Large intestine (tissue), 12 donors: Measurements from ENCODE around the gene COA8. TPM values are rescaled to one million over a fixed set of nuclear protein-coding genes. Genes with fewer than 3 reads are reported as not detected.
A peak's percentile ranks its signal among the peaks of the same experiment; 100 is the strongest.

Experiments used
- DNase-seq, 2 donors: peaks; one replicate each; pipeline versions ENCODE4 v3.0.0 to v3.0.0-alpha.2; 2013
- H3K27ac ChIP-seq: one replicate; pipeline ENCODE4 v1.5.1; 2013; ENCODE audit warnings: low read length
- H3K27me3 ChIP-seq: 2 replicates; pipeline ENCODE4 v1.6.1; 2013; ENCODE audit warnings: low read length; ENCODE audit not compliant: control insufficient read depth, insufficient read depth
- H3K36me3 ChIP-seq: 2 replicates; pipeline ENCODE4 v1.6.1; 2013; ENCODE audit warnings: low read length; ENCODE audit not compliant: control insufficient read depth, insufficient read depth
- H3K4me1 ChIP-seq: one replicate; pipeline ENCODE4 v1.6.1; 2013; ENCODE audit warnings: low read length; ENCODE audit not compliant: control insufficient read depth, insufficient read depth
- H3K4me3 ChIP-seq: one replicate; pipeline ENCODE4 v1.5.1; 2013; ENCODE audit warnings: low read length
- H3K9me3 ChIP-seq: one replicate; pipeline ENCODE4 v1.6.1; 2013; ENCODE audit warnings: mild to moderate bottlenecking, low read depth, low read length, moderate library complexity; ENCODE audit not compliant: control insufficient read depth
- WGBS: methylation state at CpG from one replicate; pipeline ENCODE4 v1.1.5; 2013; ENCODE audit warnings: low lambda C conversion rate; ENCODE audit not compliant: insufficient coverage; 5-methylcytosine and 5-hydroxymethylcytosine counted together
- long read RNA-seq, 11 donors: transcript quantifications; one replicate each; lab custom pipeline, GENCODE V29; 2026
- polyA plus RNA-seq: library from polyadenylated mRNA; unstranded; fragments of 120-200 nt; gene quantifications from one replicate; pipeline ENCODE4 v1.2.1, GENCODE V29; 2013

The COA8 gene, protein sequence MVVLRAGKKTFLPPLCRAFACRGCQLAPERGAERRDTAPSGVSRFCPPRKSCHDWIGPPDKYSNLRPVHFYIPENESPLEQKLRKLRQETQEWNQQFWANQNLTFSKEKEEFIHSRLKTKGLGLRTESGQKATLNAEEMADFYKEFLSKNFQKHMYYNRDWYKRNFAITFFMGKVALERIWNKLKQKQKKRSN
- 45.6 TPM for polyA plus RNA-seq
- long read RNA-seq, donor 1, transcript APOPT1-201 (5 exons, 2,523 nt), result major isoform, 11 of 13 reads
- long read RNA-seq, donor 1, partial matches to known transcripts, result 0 of 13 reads
- long read RNA-seq, donor 1, other reads (novel, unspliced or antisense), result 0 of 13 reads
- long read RNA-seq, donor 2, transcript APOPT1-202 (3 exons, 575 nt), result minor isoform, 8 of 29 reads
- long read RNA-seq, donor 2, transcript APOPT1-201 (5 exons, 2,523 nt), result major isoform, 14 of 29 reads
- long read RNA-seq, donor 2, partial matches to known transcripts, result 5 of 29 reads
- long read RNA-seq, donor 2, other reads (novel, unspliced or antisense), result 0 of 29 reads
- long read RNA-seq, donor 3, result 0 reads
- long read RNA-seq, donor 4, partial matches to known transcripts, result 0 of 5 reads
- long read RNA-seq, donor 4, other reads (novel, unspliced or antisense), result 0 of 5 reads
- long read RNA-seq, donor 5, transcript APOPT1-201 (5 exons, 2,523 nt), result major isoform, 6 of 11 reads
- long read RNA-seq, donor 5, partial matches to known transcripts, result 0 of 11 reads
- long read RNA-seq, donor 5, other reads (novel, unspliced or antisense), result 0 of 11 reads
- long read RNA-seq, donor 6, transcript APOPT1-201 (5 exons, 2,523 nt), result major isoform, 13 of 19 reads
- long read RNA-seq, donor 6, partial matches to known transcripts, result 0 of 19 reads
- long read RNA-seq, donor 6, other reads (novel, unspliced or antisense), result 0 of 19 reads
- long read RNA-seq, donor 7, transcript APOPT1-202 (3 exons, 575 nt), result minor isoform, 6 of 18 reads
- long read RNA-seq, donor 7, transcript APOPT1-201 (5 exons, 2,523 nt), result major isoform, 7 of 18 reads
- long read RNA-seq, donor 7, partial matches to known transcripts, result 0 of 18 reads
- long read RNA-seq, donor 7, other reads (novel, unspliced or antisense), result 0 of 18 reads
- long read RNA-seq, donor 8, transcript APOPT1-201 (5 exons, 2,523 nt), result major isoform, 20 of 31 reads
- long read RNA-seq, donor 8, transcript APOPT1-202 (3 exons, 575 nt), result minor isoform, 9 of 31 reads
- long read RNA-seq, donor 8, partial matches to known transcripts, result 0 of 31 reads
- long read RNA-seq, donor 8, other reads (novel, unspliced or antisense), result 0 of 31 reads
- long read RNA-seq, donor 9, transcript APOPT1-201 (5 exons, 2,523 nt), result major isoform, 16 of 20 reads
- long read RNA-seq, donor 9, partial matches to known transcripts, result 0 of 20 reads
- long read RNA-seq, donor 9, other reads (novel, unspliced or antisense), result 0 of 20 reads
- long read RNA-seq, donor 10, transcript APOPT1-201 (5 exons, 2,523 nt), result major isoform, 14 of 25 reads
- long read RNA-seq, donor 10, transcript APOPT1-202 (3 exons, 575 nt), result minor isoform, 8 of 25 reads
- long read RNA-seq, donor 10, partial matches to known transcripts, result 0 of 25 reads
- long read RNA-seq, donor 10, other reads (novel, unspliced or antisense), result 0 of 25 reads
- long read RNA-seq, donor 11, transcript APOPT1-201 (5 exons, 2,523 nt), result major isoform, 13 of 16 reads
- long read RNA-seq, donor 11, partial matches to known transcripts, result 0 of 16 reads
- long read RNA-seq, donor 11, other reads (novel, unspliced or antisense), result 0 of 16 reads

- peaks cover 17% of the 10 kb centered on the region for H3K4me1 ChIP-seq
- no peaks in the 10 kb centered on the region for H3K27me3 ChIP-seq
- DNase-seq, result peak; percentile 79 to 96
- WGBS, result no CpG with 5 or more reads among the region's 109 CpGs
- H3K9me3 ChIP-seq, result no peaks in the 10 kb centered on the region
- H3K4me3 ChIP-seq, result peak within 1 kb of the TSS; percentile 92
- H3K27ac ChIP-seq, result peak within 1 kb of the TSS; percentile 86
- H3K36me3 ChIP-seq, result peaks cover 33% of the 10 kb centered on the region
These were observed at the start of gene COA8, which contains the start of gene BAG5 for GRCh38 chr14:103562429-103563225. Gene COA8 (plus strand): TSS chr14:103562960. CDS start chr14:103563002, 42 bp downstream. Gene BAG5 (minus strand): TSS chr14:103562657. CDS start chr14:103561164, 1,493 bp downstream.

DNA sequence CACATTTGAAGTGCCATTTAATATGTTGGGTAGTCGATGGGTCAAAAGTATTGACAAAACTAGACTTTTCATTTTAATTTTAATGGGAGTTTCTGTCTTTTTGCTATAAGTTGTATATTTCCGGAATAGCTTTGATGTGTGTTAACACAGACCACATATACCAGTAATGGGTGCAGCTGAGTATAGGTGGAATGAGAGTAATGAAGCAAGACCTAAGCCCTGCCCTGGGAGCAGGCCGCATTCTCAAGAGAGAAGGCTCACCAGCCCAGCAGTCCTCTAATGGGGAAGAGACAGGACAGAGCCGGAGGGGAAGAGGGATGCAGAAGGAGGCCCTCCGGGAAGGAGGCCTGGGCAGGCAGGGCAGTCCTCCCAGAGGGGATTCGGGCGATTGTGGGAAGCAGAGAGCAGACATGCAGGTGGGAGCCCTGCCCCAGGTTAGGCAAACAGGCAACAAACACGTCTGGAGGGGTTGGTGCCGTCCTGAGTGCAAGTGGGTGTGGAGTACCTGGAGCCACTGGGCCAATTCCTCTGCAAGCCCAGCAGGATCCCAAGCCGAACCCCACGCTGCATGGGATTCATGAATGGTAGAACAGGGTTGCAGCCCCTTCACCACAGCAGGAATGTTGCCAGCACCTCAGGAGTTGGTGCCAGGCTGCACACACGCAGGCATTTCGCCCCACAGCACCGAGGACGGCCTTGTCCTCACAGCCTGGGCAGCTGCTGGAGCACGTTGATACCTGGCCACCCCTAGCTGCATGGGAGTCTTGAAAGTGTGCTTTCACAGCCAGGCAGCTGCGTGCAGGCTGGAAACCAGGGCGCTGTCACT is 48.0 kb upstream of the COA8 start:
- Histone ChIP-seq H3K36me3 (peaks cover 25% of the 10 kb centered on the region), H3K27ac (no peak overlapping the region), H3K4me3 (no peak overlapping the region), H3K4me1 (peaks cover 5% of the 10 kb centered on the region), H3K9me3 (no peaks in the 10 kb centered on the region), H3K27me3 (no peaks in the 10 kb centered on the region)
- no peak for DNase-seq
- WGBS, result no CpG with 5 or more reads among the region's 18 CpGs

- WGBS, result no CpG with 5 or more reads among the region's 10 CpGs
- Histone ChIP-seq H3K4me1 (peaks cover 15% of the 10 kb centered on the region), H3K9me3 (no peaks in the 10 kb centered on the region), H3K4me3 (no peak overlapping the region), H3K27me3 (no peaks in the 10 kb centered on the region), H3K27ac (no peak overlapping the region), H3K36me3 (peaks cover 21% of the 10 kb centered on the region)
- no peak for DNase-seq
These were observed 46.2 kb upstream of the COA8 start for GRCh38 chr14:103516426-103517173.

DNA sequence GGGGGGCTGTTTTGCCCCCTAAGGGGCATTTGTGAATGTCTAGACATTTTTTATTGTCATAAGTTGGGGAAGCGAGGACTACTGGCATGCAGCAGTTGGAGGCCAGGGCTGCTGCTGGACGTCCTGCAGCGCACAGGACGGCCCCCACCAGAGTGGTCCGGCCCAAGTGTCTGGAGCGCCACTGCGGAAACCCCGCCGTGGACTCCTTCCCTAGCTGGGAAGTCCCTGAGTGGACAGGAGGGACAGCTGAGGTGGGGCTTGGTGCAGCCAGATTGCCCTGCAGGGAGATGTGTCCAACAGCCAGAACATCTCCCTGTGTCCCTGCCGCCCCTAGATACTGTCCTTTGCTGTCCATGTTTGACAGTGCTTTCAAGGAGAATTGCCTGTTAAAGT is 45.6 kb upstream of the COA8 start:
- WGBS, result no CpG with 5 or more reads among the region's 10 CpGs
- Histone ChIP-seq H3K4me1 (peaks cover 15% of the 10 kb centered on the region), H3K36me3 (peaks cover 21% of the 10 kb centered on the region), H3K27me3 (no peaks in the 10 kb centered on the region), H3K9me3 (no peaks in the 10 kb centered on the region), H3K4me3 (no peak overlapping the region), H3K27ac (no peak overlapping the region)
- no peak for DNase-seq

DNA sequence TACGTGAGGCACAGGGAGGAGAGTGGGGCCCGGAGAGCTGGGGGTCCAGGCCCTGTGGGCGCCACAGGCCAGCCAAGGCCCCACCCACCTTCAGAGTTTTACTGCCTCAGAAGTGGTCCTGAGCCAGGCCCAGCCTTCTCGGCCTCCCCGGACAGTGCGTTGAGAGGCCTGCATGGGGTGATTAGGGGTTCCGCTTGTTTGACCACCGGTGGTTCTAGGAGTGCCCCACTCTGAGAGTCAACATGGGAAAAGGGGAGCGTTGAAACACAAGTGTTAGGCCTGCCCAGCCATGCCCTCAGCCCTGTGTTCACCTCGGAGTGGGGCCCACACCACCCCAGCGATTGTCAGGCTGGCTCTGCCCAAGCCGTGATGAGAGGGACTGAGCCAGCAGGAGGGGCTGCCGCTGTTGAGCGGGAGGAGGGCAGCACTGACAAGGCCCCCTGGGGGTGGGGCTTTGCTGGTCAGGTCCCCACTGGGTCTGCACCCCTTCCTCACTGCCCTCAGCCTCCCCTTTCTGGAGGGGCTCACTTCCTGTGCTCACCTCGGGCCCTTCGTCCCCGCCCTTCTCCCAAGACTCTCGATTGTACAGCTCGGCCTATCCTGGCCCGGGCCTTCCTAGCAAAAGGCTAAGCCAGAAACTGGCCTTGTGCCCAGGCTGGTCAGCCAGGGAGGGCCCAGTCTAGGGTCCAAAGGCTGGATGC is 44.9 kb upstream of the COA8 start:
- Histone ChIP-seq H3K36me3 (peaks cover 18% of the 10 kb centered on the region), H3K9me3 (no peaks in the 10 kb centered on the region), H3K27me3 (no peaks in the 10 kb centered on the region), H3K4me3 (no peak overlapping the region), H3K27ac (no peak overlapping the region), H3K4me1 (peaks cover 15% of the 10 kb centered on the region)
- no CpG with 5 or more reads among the region's 20 CpGs for WGBS
- no peak for DNase-seq

- no peaks in the 10 kb centered on the region for H3K9me3 ChIP-seq
- DNase-seq, result peak in 1 of 2 donors; percentile 37
- peaks cover 18% of the 10 kb centered on the region for H3K36me3 ChIP-seq
- no peak overlapping the region for H3K4me3 ChIP-seq
- no peak overlapping the region for H3K27ac ChIP-seq
- H3K4me1 ChIP-seq, result peaks cover 15% of the 10 kb centered on the region
- WGBS, result no CpG with 5 or more reads among the region's 9 CpGs
- H3K27me3 ChIP-seq, result peaks cover 2% of the 10 kb centered on the region
These were observed 44.2 kb upstream of the COA8 start for GRCh38 chr14:103518422-103519042.

- peaks cover 18% of the 10 kb centered on the region for H3K36me3 ChIP-seq
- H3K9me3 ChIP-seq, result no peaks in the 10 kb centered on the region
- H3K4me1 ChIP-seq, result peaks cover 22% of the 10 kb centered on the region
- H3K4me3 ChIP-seq, result no peak overlapping the region
- WGBS, result no CpG with 5 or more reads among the region's 13 CpGs
- no peak for DNase-seq
- H3K27ac ChIP-seq, result no peak overlapping the region
- peaks cover 2% of the 10 kb centered on the region for H3K27me3 ChIP-seq
These were observed 43.5 kb upstream of the COA8 start for GRCh38 chr14:103519043-103519836.
